ENCODE results near the gene NSFL1C.

The NSFL1C gene

DNA sequence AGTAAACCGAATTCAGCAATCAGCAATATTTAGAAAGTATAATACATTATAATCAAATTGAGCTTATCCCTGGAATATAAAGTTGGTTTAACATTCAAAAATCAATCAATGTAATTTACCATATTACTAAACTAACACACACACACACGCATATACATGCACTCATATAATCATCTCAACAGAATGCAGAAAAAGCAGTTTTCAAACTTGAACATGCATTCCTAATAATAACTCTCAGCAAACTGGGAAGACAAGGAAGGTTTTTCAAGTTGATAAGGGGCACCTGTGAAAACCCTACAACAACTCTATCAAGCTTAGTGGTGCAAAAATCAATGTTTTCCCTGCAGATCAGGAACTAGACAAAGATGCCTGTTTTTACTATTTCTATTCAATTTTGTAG is 19.9 kb upstream of the NSFL1C start:
- in situ Hi-C loops (cut with MboI; ENCODE audit: low sequenced_read_pairs): no loop called here

DNA sequence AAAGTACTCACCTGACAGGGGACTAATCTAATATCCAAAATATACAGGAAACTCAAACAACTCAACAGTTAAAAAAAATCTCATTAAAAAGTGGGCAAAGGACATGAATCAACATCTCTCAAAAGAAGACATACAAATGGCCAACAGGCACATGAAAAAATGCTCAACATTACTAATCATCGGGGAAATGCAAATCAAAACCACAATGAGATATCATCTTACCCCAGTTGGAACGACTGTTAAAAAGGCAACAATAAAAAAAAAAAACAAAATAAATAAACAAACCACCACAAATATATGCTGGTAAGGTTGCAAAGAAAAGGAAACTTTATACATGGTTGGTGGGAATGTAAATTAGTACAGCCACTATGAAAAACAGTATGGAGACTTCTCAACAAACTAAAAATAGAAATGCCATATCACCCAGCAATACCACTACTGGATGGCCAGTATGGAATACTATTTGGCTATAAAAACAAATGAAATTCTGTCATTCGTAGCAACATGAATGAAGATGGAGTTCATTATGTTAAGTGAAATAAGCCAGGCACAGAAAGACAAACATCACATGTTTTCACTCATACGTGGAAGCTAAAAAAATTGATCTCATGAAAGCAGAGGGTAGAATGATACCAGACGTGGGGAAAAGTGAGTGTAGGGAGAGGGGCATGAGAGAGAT is 17.9 kb upstream of the NSFL1C start:
- in situ Hi-C loops (cut with MboI; ENCODE audit: low sequenced_read_pairs): no loop called here

DNA sequence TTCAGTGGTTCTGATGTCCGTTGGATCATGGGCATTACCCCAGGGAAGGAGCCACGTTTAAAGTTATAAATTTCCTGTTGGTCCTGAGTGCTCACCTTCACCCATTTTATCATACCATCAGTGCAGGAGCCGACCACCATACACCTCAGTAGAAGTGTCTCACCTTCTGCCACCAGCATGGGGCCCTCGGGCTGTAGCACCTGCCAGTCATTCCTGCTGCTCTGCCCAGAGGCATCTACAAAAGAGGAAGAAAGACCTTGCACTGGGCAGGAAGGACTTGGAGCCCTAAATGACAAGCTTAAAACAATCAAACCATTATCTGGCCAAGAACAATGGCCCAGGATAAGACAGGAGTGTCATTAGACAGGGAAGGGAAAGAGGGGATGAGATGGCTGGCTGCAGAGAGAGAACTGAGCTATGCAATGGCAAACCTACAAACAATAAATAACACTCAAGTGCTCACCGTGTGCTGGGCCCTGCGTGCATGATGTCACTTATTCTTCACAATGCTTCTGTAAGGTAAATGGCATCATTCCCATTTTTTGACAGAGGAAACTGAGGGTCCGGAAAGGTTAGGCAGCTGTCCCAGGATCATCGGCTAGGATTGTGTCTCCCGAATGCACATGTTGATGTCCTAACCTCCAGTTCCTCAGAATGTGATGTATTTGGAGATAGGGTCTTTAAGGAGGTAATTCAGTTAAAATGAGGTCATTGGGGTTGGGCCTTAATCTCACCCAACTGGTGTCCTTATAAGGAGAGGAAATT is 13.4 kb upstream of the NSFL1C start:
- in situ Hi-C loops (cut with MboI; ENCODE audit: low sequenced_read_pairs): no loop called here

DNA sequence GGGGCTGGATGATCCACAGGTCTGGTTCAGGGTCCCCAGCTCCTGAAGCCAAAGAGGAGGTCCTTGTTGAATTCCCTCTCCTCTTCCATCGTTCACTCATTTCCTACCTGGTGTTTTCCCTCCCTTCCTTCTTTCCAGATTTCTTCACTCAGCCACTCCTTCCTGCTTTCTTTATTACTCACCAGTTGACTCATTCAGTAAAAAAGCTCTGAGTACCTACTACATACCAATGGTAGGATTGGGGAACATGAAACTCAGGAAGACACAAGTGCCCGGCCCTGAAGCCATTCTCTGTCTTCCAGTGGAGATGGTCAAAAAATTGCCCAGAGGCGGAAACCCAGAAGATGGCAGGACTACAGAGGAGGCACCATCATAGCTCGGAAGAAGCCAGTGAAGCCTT is 11.9 kb upstream of the NSFL1C start:
- in situ Hi-C loops (cut with MboI; ENCODE audit: low sequenced_read_pairs): no loop called here

DNA sequence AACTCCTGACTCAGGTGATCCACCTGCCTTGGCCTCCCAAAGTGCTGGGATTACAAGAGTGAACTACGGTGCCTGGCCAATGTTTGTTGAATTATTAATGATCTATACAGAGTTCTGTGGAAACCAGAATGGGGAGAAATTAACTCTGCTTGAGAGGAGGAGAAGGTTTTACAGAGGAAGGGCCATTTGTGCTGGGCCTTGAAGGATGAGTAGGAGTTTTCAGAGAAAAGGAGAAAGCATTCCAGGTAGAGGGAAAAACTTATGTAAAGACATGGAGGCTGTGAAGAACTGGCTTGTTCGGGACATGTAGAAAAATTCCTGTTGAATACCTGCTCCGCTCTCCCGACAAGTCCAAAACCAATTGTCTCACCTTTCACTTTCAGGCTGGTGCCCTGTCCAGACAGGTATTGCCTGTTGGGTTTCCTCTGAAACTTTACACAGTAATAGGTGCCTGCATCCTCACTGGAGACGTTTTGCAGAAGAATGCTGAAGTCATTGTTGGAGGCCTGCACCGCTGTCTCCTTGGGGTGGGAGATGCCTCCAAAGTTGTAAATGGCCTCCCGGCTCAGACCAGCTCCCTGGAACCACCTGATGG is 11.3 kb upstream of the NSFL1C start:
- in situ Hi-C loops (cut with MboI; ENCODE audit: low sequenced_read_pairs): no loop called here

DNA sequence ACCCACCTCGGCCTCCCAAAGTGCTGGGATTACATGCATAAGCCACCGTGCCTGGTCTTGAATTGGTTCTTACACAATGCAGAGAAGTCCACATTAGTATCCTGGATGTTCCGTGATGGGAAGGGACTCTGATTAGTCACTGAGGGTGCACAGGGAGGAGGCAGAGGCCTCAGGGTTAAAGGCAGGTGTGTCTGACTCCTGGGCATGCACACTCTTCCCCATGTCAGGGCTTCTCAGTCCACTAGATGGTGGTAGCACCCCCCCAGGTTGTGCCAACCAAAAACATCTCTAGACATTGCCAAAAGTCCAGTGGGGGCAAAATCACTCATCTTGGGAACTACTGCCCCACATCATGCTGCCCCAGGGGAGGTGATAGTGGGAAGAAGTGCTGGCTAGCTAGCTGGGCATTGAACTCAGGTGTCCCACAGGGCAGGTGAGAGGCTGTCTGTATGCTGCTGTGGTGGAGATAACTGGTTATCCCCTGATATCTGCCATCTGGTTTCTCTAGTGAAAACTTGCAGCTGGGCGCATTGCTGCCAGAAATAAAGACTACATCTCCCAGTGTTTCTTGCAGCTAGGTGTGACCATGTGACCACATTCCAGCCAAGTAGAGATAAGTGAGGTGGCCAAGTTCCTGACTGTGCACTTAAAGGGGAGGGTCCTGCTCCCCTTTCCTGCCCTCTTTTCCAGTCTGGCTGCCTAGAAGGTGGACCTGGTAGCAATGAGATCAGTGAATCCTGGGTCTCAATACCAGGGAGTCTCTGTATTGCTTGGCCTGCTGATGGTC is 8.4 kb upstream of the NSFL1C start:
- in situ Hi-C loops (cut with MboI; ENCODE audit: low sequenced_read_pairs): no loop called here

DNA sequence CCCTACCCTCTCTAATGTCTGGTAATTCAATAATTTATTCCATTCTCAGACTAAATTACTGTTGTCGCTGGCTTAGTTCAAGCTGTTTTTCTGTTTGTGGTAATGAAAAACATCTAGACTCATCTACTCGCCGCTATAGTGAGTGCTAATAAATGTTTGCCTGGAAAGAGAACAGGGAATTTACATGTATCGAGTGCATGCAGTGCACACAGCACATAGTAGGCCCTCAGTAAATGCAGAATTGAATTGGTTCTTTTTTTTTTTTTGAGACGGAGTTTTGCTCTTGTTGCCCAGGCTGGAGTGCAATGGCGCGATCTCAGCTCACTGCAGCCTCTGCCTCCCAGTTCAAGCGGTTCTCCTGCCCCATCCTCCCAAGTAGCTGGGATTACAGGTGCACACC is 7.7 kb upstream of the NSFL1C start:
- in situ Hi-C loops (cut with MboI; ENCODE audit: low sequenced_read_pairs): no loop called here

DNA sequence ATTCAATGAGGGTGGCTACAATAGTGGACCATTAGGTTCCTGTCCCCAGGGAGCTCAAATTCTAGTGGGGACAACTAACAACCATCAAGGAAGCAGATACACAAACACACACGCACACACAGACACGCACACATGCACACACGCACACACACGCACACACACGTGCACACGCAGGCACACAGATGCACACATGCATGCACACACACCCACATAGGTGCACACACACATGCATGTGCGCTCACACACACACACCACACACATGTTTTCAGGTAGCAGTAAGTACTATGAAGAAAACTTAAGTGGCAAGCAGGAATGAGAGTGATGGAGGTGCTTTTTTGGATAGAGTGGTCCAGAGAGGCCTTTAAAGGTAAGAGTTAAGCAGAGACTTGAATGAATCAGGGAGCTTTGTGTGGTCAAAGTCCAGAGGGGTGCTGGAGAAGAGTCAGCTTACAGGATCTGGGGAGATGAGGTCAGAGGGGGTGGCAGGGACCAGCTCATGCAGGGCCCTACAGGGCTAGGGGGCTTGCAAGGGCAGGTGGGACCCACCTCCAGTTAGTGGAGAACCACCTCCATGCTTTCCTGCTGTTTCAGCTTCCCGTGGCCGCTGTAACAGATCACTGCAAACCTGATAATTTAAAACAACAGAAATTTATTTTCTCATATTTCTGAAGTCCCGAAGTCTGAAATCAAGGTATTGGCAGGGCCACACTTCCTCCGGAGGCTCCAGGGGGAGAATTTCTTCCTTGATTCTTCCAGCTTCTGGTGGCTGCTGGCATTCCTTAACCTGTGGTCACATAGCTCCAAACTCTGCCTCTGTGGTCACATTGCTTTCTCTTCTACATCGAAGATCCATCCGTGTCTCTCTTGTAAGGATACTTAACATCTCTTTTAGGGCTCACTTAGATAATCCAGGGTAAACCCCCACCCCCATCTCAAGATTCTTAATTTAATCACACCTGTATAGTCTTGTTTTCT is 6.9 kb upstream of the NSFL1C start:
- in situ Hi-C loops (cut with MboI; ENCODE audit: low sequenced_read_pairs): no loop called here

DNA sequence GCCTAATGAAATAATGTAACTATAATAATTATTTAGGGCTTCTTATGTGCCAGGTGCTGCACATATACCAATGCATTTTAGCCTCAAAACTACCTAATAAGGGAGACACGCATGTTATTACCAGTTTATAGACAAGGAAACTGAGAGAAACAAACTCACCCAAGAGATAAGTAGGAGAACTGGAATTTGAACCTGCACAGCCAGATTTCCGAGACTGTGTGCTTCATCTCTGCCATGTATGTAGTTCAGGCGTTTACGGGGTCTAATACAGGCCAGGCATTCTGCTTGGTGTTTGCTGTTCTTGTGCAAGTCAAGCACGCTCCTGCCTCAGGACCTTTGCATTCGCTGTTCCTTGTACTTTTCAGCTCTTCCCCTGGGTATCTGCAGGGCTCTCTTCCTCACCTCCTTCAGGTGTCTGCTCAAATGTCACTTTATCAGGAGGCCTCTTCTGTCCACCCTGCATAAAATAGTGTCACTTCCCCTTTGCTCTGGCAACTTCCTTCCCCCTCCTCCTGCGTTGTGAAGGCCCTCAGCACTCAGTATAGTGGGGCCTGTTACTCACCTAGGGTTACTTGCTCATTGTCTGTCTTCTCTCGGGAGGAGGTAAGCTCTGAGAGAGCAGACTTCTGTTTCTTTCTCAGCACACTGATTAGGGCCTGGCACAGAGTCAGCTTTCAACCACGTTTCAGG is 6.1 kb upstream of the NSFL1C start:
- in situ Hi-C loops (cut with MboI; ENCODE audit: low sequenced_read_pairs): no loop called here

DNA sequence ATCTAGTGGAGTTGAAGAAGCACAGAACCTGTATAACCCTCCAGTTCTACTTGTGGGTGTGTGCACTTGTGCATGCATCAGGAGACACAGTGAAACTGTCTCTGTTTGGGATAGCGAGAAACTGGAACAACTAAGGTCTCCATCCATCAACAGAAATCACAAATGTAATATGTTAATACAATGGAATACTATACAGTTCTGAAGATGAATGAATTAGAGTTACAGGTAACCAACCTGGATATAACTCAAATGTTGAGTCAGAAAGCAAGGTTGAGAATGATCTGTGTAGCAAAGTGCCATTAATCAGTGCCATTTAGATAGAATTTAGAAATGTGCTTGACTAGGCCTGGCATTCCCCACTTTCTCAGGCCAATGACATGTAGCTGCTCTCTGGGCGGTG is 4.6 kb upstream of the NSFL1C start:
- in situ Hi-C loops (cut with MboI; ENCODE audit: low sequenced_read_pairs): no loop called here

DNA sequence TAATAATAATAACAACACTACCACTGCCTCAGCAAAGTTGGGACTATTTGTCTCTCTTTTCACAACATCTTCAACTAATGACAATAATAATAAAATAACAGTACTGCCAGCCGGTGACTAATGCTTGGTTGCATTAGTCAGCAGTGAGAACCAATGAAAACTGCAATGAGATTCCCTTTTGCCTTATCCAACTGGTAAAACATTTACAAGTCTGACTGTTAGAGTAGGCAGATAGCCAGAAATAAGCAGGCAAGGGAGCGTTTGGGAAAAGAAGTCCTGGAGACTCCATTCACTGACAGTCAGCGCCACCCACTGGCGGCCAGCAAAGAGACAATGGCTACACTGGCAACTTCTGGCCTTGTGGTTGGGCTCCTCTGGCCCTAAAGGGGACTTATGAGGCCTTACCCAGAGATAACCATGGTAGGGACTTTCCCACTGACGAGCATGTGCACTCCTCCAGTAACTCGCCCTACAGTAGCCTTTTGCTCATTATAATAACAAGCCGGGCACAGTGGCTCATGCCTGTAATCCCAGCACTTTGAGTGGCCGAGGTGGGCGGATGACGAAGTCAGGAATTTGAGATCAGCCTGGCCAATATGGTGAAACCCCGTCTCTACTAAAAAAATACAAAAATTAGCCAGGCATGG is 3.4 kb upstream of the NSFL1C start:
- in situ Hi-C loops (cut with MboI; ENCODE audit: low sequenced_read_pairs): no loop called here

DNA sequence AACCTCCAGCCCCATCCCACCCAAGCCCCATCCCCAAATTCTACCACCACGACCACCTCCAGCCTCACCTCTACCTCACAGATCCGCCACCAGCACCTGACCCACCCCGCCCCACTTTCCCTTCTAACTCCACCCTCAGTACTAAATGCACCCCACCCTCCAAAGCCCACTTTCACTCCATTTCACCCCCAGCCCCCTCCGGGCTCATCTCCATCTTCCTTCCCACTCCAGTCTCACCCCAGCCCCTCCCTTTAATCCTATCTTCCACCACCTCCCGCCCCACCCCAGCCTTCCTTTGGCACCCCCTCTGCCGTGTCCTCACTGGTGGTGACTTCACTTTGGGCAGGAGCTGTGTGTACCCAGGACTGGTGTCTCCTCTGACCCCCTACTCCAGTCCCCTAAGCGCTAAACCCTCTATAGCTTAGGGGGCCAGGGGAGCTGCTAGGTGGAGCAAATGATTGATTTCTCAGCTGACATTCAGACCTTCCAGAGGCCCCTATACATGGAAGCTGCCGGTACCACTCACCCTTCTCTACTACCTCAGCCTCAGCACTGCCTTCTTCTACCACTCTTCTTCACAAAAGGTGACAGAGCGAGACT is 2.8 kb upstream of the NSFL1C start:
- in situ Hi-C loops (cut with MboI; ENCODE audit: low sequenced_read_pairs): no loop called here

DNA sequence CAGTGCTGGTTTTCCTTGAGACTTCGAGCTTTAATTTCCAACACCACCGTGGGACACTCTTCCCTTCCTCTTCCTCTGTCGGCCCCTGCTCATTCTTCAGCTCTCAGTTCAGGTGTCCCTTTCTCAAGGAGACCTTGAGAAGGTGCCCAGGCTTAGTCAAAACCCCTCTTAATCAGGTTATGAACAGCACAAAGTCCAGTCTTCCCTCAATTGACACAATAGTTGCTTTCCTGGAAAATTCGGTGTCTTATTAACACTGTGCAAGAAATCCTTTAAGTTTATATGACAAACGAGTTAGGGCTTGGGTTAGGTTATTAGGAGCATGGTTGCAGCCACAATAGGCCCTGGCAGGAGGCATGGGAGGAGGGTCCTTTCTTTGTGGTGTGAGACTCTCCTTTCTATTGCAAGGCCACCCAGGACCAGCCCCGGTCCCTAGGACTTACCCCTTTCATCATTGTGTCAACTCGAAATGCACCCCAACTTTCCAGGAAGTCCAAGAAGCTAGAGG is 1.5 kb upstream of the NSFL1C start:
- in situ Hi-C loops (cut with MboI; ENCODE audit: low sequenced_read_pairs): no loop called here

DNA sequence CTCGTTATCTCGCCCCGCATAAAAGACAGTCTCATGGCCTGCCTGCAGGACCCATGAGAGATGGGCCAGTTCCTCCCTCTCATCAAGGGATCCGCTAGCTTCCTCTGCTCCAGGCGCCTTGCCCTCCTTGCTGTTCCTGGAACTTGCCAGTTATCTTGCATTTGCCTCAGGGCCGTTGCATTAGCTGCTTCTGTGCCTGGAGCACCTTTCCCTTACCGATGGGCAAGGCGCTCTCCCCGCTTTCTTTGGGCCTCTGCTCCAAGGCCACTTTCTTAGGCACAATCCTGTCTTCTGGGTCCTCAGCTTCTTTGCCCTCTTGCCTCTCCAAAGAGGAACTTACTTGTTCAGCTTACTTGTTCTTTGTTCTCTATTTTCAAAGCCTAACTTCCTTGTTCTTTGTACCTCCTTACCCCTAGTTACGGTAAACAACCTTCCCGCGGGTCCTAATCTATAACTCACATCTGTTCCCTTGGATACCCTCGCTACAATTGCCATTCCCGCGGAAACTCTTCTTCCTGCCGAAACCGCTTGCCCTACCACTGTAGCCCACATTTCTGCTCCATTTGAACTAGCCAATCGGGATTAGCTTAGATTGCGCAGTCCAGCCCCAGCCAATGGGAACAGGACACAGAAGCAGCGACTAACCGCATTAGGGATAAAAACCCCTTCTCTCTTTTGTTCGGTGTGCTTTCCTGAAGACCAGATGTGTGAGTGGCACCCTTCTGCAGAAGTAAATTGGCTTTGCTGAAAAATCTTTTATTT is 887 bp upstream of the NSFL1C start:
- in situ Hi-C loops (cut with MboI; ENCODE audit: low sequenced_read_pairs): no loop called here

DNA sequence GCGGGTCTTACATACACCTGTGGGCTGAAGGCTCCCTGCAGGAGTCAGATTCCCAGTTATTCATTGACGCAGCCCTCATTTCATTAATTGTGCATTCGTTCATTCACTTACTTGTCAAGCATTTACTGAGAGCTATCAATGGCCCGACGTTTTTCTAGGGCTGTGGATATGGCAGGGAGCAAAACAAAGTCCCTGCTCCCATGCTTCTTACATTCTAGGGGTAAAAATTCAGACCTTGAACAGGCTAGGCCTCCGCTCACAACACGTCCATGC is 369 bp upstream of the NSFL1C start:
- in situ Hi-C loops (cut with MboI; ENCODE audit: low sequenced_read_pairs): no loop called here

DNA sequence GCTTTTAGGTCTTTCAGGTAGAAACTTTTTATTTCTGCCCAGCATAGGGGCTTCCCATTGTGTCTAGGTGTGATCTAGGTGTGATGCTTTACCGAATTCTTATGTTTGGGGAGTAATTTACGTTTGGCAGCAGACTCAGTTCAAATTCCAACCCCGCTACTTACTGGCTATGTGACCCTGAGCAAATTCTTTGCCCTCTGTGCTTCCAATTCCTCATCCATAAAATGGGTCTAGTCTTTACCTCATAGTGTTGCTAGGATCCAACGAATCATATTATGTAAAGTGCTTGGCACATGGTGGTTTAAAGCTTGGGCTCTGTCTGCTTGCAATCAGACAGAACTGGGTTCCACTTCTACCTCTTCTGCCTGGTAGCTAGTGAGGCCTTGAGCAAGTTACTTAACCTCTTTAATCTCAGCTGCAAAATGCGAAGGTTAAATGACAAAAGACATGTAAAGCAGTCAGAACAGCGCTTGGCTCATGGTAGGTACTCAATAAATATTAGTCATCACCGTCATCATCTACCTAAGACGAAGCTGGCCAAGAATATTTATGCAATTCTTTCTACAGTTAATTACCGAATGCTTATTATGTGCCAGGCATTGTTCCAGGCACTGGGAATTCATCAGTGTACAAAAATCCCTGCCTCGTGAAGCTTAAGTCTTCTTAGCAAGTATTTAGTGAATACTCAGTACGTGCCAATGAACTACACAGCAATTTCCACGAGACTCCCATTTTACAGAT is 1.0 kb downstream of the NSFL1C start:
- in situ Hi-C loops (cut with MboI; ENCODE audit: low sequenced_read_pairs): no loop called here

DNA sequence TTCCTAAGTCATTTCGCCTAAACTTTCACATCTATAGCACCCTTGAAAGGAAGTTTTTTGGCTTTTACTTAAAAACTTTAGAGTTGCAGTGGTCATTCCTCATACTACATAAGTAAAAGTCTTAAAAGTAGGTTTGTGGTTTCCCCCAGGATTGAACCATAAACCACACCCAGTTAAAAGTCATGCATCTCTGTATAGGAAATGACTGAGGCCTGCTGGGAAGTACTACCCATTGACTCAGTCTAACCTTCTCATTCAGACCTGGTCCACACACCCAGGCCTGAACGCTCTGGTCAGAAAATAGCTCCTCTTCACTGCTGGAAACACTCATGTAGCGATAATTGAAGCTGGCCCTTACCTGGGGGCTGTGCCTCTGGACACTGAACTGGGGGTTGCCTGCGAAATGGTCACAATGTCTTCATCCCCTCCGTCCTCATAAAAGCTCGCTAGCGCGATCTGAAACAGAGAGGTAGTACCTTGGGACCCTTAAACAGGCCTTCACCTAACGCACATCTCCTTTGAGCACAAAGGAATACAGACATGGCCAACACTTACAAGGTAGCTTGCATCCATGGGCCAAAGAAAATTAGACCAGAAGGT is 2.6 kb downstream of the NSFL1C start:
- in situ Hi-C loops (cut with MboI; ENCODE audit: low sequenced_read_pairs): no loop called here

All from hTERT RPE-1 (cell line).